Endothelial cell of umbilical vein (primary cell): ENCODE results near the gene TXNRD3. TPM values are rescaled to one million over a fixed set of nuclear protein-coding genes. Genes with fewer than 3 reads are reported as not detected.

Source experiments
- BruUV-seq: library from RNA; stranded (reverse); fragments of 400-500 nt; replicated peaks from 2 replicates; lab custom pipeline; 2021; lab: Mats Ljungman, UMichigan
- CTCF ChIA-PET: fragments of 300-600, 350-600 bp; sonication (Branson Sonifier 250); formaldehyde crosslinking; loops from one replicate; lab custom pipeline; 2021; ENCODE audit warnings: antibody characterized with exemption, inconsistent platforms; lab: Charles Lee
- POLR2A ChIA-PET: fragments of 300-600, 350-600 bp; sonication (Branson Sonifier 250); formaldehyde crosslinking; loops from one replicate; lab custom pipeline; 2021; ENCODE audit warnings: antibody characterized with exemption, inconsistent platforms; lab: Charles Lee
- DNase-seq: peaks from one replicate; pipeline ENCODE4 v3.0.0-alpha.2; 2011; ENCODE audit warnings: low read depth, low spot score
- FAIRE-seq: peaks from 2 replicates; lab custom pipeline; 2011; peaks lifted over from hg19 to GRCh38; lab: Jason Lieb, UNC
- H2AFZ ChIP-seq: 2 replicates; pipeline ENCODE4 v1.6.0; 2012; ENCODE audit warnings: low read depth, low read length, control low read depth, inconsistent platforms
- H3K27ac ChIP-seq: 2 replicates; pipeline ENCODE4 v1.5.1; 2011; ENCODE audit warnings: low read depth, mild to moderate bottlenecking, control low read depth, low read length, moderate library complexity; ENCODE audit not compliant: insufficient read depth
- H3K27me3 ChIP-seq, 2 experiments: 2 replicates each; pipeline versions ENCODE4 v1.6.0 to v1.6.1; 2011; ENCODE audit warnings: low read length in 2 of 2, mixed read lengths in 1 of 2; ENCODE audit not compliant: control insufficient read depth in 2 of 2, insufficient read depth in 2 of 2
- H3K36me3 ChIP-seq, 2 experiments: 2 replicates in 1 of 2; 3 replicates in 1 of 2; pipeline ENCODE4 v1.5.1; 2011; ENCODE audit warnings: low read length in 2 of 2, mild to moderate bottlenecking in 1 of 2, moderate library complexity in 1 of 2; ENCODE audit not compliant: control insufficient read depth in 2 of 2, insufficient read depth in 2 of 2; ENCODE audit errors: extremely low read depth in 1 of 2
- H3K4me1 ChIP-seq: 3 replicates; pipeline ENCODE4 v1.5.1; 2011; ENCODE audit warnings: mild to moderate bottlenecking, low read length; ENCODE audit not compliant: control insufficient read depth, insufficient read depth; ENCODE audit errors: extremely low read depth
- H3K4me2 ChIP-seq: 2 replicates; pipeline ENCODE4 v1.6.1; 2011; ENCODE audit warnings: low read length, control low read depth, mixed read lengths; ENCODE audit not compliant: insufficient read depth
- H3K4me3 ChIP-seq, 3 experiments: fragments of 200-600 bp in 1 of 3; sonication (generic), shearing (Covaris generic) in 1 of 3; replicated peaks in 1 of 3; 2 replicates each; pipeline ENCODE4 v1.5.1; 2011 to 2016; ENCODE audit warnings: control low read depth in 3 of 3, low read length in 3 of 3, mild to moderate bottlenecking in 2 of 3, inconsistent platforms in 1 of 3, low read depth in 1 of 3, moderate library complexity in 1 of 3; ENCODE audit not compliant: insufficient read depth in 1 of 3
- H3K79me2 ChIP-seq: 2 replicates; pipeline ENCODE4 v1.6.0; 2012; ENCODE audit warnings: low read length, inconsistent platforms; ENCODE audit not compliant: control insufficient read depth, insufficient read depth
- H3K9ac ChIP-seq: replicated peaks from 2 replicates; pipeline ENCODE3; 2011; ENCODE audit warnings: low read length, control low read depth; ENCODE audit not compliant: insufficient read depth; ENCODE audit errors: extremely low read depth
- H3K9me1 ChIP-seq: replicated peaks from 3 replicates; pipeline ENCODE4 v1.6.0; 2011; ENCODE audit warnings: mild to moderate bottlenecking, low read length; ENCODE audit not compliant: control insufficient read depth, insufficient read depth; ENCODE audit errors: extremely low read depth
- H3K9me3 ChIP-seq: replicated peaks from 2 replicates; pipeline ENCODE4 v1.5.1; 2012; ENCODE audit warnings: low read length, inconsistent platforms; ENCODE audit not compliant: control insufficient read depth, insufficient read depth
- H4K20me1 ChIP-seq: replicated peaks from 2 replicates; pipeline ENCODE3; 2011; ENCODE audit warnings: mild to moderate bottlenecking, low read length; ENCODE audit not compliant: control insufficient read depth, insufficient read depth; ENCODE audit errors: extremely low read depth
- CTCF ChIP-seq, 2 donors: IDR thresholded peaks; 1 replicate in 1 of 2; 2 replicates in 1 of 2; pipeline ENCODE4 v1.5.1; 2011; ENCODE audit warnings: low read length in 2 of 2, mild to moderate bottlenecking in 2 of 2, moderate library complexity in 2 of 2, control low read depth in 1 of 2, inconsistent platforms in 1 of 2, low read depth in 1 of 2; ENCODE audit not compliant: insufficient read depth in 1 of 2; ENCODE audit errors: extremely low read depth in 1 of 2
- FOS ChIP-seq: IDR thresholded peaks from 2 replicates; pipeline ENCODE4 v1.6.1; 2011; ENCODE audit warnings: mild to moderate bottlenecking, low read length, moderate library complexity, borderline replicate concordance; ENCODE audit not compliant: insufficient read depth
- MAX ChIP-seq: IDR thresholded peaks from 2 replicates; pipeline ENCODE4 v1.6.1; 2011; ENCODE audit not compliant: insufficient read depth, insufficient read length
- dilution Hi-C: fragments of 300-500 bp; cut with MboI; formaldehyde crosslinking; loops from one replicate; pipeline ENCODE4 v1.15.0; 2019; ENCODE audit warnings: low sequenced_read_pairs; ENCODE audit not compliant: extremely low pct_ligation_motif_present
- intact Hi-C: fragments of 100-400 bp; cut with micrococcal nuclease; formaldehyde crosslinking; loops from one replicate; pipeline ENCODE4 v1.10.0; 2022
- polyA plus RNA-seq, 4 experiments: library from polyadenylated mRNA; depleted of rRNA in 3 of 4; stranded (reverse) in 3 of 4; unstranded in 1 of 4; fragments of >200 nt; gene quantifications; 2 replicates each; pipeline versions ENCODE4 v1.2.1 to v1.2.3, GENCODE V29; 2011 to 2012; ENCODE audit warnings: missing spikeins in 1 of 4
- total RNA-seq: library from RNA; stranded (reverse); gene quantifications from 2 replicates; pipeline ENCODE4 v1.2.3, GENCODE V29; 2021

TXNRD3 gene
- total and polyA plus RNA-seq, 2 donors (not counting 3 experiments of a cell fraction or from before 2014, with no cell fraction given): 2.6 to 7.1 TPM

DNA sequence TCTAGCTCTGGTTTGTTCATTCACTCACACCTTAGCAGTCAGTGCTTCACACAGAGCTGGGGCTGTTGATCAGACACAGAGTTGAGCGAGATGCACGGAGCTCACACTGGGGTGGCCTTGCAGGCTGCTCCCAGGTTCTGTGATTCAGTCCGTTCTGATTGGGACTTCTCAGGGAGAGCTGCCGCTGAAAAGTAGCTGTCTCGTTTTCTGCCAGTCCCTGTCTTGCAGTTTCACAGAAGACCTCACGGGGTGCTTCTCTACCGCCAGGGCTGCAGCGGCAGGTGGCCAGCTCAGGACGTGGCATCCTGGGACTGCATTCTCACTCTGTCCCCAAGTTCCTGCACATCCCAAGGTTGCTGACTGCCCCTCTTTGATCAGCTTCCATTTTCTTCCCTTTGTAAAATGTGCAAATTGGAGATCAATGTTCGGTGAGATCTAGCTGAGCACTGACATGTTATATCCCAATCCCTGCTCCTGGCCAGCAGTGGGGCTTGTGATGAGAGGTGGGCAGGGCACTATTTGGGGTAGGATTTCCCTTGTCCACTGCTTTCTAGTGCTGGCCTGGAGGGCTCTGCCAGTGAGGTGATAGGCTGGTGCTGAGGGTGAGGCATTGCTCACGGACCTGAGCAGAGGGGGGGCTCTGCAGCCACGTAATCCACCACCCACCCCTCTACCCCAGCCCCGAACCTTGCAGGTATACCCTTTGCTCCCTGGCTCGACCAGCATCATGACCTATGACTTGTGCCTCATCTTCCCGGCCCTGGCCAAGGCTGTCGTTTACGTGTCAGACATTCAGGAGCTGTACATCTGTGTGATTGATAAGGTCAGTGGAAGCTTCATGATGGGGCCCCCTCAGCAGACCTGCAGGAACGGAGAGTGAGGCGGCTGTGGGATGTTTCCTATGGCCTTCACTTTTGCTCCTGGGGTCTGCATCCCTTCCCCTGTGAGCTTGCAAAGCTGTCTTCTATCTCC is 5.3 kb upstream of the TXNRD3 start:
- no peak overlapping the region for H3K4me2 ChIP-seq
- no peak for DNase-seq
- no peak overlapping the region for H3K27ac ChIP-seq
- no peak overlapping the region for H3K9ac ChIP-seq
- no TSS peak for BruUV-seq
- TF ChIP-seq MAX (no peak), FOS (no peak), CTCF (IDR thresholded peaks at IDR 0.05; ENCODE audit: extremely low read depth in 1 of 2, insufficient read depth in 1 of 2, low read depth in 1 of 2, low read length in 2 of 2) (peak in 1 of 2 donors; percentile 10)
- no peaks in the 10 kb centered on the region for H3K9me3 ChIP-seq
- dilution Hi-C loops: no loop called here
- no peaks in the 10 kb centered on the region for H3K79me2 ChIP-seq
- H3K36me3 ChIP-seq: no peaks in the 10 kb centered on the region
- ChIA-PET POLR2A (no interaction called here), CTCF (interaction anchor here (1.1 to 2.0 kb wide), 6 partner anchors 11 to 887 kb away, joined by 3 to 7 read pairs (median 4); no protein-coding TSS in a partner anchor)
- H3K9me1 ChIP-seq: no peaks in the 10 kb centered on the region
- peaks cover 2% of the 10 kb centered on the region for H3K4me1 ChIP-seq
- H3K27me3 ChIP-seq: peaks cover 15% of the 10 kb centered on the region in 2 experiments
- no peak for FAIRE-seq
- H2AFZ ChIP-seq: no peak overlapping the region
- no peak overlapping the region for H3K4me3 ChIP-seq
- intact Hi-C loops: no loop called here
- H4K20me1 ChIP-seq: no peaks in the 10 kb centered on the region
